Measurements from ENCODE around the gene PRSS33. TPM values are rescaled to one million over a fixed set of nuclear protein-coding genes. Genes with fewer than 3 reads are reported as not detected.
A peak's percentile ranks its signal among the peaks of the same experiment; 100 is the strongest.

PRSS33 gene
- total and polyA plus RNA-seq, 9 of the 15 experiments (the other 6 are each of a cell fraction or from before 2014, with no cell fraction given), result not detected

DNA sequence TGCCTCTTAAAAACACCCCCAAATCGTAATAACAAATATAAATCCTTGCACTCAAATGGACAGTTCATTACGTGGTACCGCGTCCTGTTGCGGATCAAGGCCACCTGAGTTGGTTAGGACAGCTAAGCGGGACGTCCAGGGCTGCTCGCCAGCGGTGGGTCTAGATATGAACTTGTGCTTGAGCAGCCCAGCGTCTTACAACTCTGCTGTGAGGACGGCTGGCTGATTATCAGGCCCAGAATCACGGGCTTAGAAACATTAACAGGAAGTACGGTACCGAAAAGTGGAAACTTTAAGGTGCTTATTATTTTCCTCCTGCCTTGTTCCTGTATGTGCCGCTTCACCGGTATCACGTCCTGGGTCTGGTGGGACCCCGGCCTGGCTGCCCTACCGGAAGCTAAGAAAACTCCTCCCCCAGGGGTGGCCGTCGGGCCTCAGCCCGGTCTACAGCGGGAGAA is 35.8 kb downstream of the PRSS33 start (continued):
- TF ChIP-seq ZBTB7A (IDR thresholded peaks at IDR 0.05; ENCODE audit: borderline replicate concordance, control insufficient read depth, low read depth, low read length) (peak; percentile 77; the same call in 1 of the 2 replicates), NR2C2 (CRISPR knock-in tag; IDR thresholded peaks at IDR 0.05) (no peak), NR2C2 (tag; IDR thresholded peaks at IDR 0.05) (no peak), TOE1 (IDR thresholded peaks at IDR 0.05; ENCODE audit: borderline replicate concordance) (0 out of 2 replicates have a peak, but pooled peaks have one; percentile 6), TOE1 (CRISPR knock-in tag; IDR thresholded peaks at IDR 0.05; ENCODE audit: borderline replicate concordance, low read depth) (no peak), MAFF (IDR thresholded peaks at IDR 0.05; ENCODE audit: low read length) (no peak), PHB2 (IDR thresholded peaks at IDR 0.05; ENCODE audit: low read depth) (no peak), MECOM (CRISPR knock-in tag; IDR thresholded peaks at IDR 0.05) (no peak), SIX5 (IDR thresholded peaks at IDR 0.05; ENCODE audit: borderline replicate concordance in 1 of 2, insufficient read depth in 1 of 2, low read depth in 1 of 2, low read length in 2 of 2) (no peak), SMAD1 (IDR thresholded peaks at IDR 0.05; ENCODE audit: low read depth, low read length, partially characterized antibody) (no peak), ZNF134 (CRISPR knock-in tag; conservative IDR thresholded peaks at IDR 0.05) (0 out of 2 replicates have a peak, but pooled peaks have one; percentile 9), ZC3H4 (CRISPR knock-in tag; IDR thresholded peaks at IDR 0.05; ENCODE audit: borderline replicate concordance) (0 out of 2 replicates have a peak, but pooled peaks have one; percentile 77), NUFIP1 (IDR thresholded peaks at IDR 0.05; ENCODE audit: partially characterized antibody) (peak; percentile 47)
- TF ChIP-seq, protein P1, sequence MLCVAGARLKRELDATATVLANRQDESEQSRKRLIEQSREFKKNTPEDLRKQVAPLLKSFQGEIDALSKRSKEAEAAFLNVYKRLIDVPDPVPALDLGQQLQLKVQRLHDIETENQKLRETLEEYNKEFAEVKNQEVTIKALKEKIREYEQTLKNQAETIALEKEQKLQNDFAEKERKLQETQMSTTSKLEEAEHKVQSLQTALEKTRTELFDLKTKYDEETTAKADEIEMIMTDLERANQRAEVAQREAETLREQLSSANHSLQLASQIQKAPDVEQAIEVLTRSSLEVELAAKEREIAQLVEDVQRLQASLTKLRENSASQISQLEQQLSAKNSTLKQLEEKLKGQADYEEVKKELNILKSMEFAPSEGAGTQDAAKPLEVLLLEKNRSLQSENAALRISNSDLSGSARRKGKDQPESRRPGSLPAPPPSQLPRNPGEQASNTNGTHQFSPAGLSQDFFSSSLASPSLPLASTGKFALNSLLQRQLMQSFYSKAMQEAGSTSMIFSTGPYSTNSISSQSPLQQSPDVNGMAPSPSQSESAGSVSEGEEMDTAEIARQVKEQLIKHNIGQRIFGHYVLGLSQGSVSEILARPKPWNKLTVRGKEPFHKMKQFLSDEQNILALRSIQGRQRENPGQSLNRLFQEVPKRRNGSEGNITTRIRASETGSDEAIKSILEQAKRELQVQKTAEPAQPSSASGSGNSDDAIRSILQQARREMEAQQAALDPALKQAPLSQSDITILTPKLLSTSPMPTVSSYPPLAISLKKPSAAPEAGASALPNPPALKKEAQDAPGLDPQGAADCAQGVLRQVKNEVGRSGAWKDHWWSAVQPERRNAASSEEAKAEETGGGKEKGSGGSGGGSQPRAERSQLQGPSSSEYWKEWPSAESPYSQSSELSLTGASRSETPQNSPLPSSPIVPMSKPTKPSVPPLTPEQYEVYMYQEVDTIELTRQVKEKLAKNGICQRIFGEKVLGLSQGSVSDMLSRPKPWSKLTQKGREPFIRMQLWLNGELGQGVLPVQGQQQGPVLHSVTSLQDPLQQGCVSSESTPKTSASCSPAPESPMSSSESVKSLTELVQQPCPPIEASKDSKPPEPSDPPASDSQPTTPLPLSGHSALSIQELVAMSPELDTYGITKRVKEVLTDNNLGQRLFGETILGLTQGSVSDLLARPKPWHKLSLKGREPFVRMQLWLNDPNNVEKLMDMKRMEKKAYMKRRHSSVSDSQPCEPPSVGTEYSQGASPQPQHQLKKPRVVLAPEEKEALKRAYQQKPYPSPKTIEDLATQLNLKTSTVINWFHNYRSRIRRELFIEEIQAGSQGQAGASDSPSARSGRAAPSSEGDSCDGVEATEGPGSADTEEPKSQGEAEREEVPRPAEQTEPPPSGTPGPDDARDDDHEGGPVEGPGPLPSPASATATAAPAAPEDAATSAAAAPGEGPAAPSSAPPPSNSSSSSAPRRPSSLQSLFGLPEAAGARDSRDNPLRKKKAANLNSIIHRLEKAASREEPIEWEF (CRISPR knock-in tag; IDR thresholded peaks at IDR 0.05), result 0 out of 2 replicates have a peak, but pooled peaks have one; percentile 25
- TF ChIP-seq, protein P2, sequence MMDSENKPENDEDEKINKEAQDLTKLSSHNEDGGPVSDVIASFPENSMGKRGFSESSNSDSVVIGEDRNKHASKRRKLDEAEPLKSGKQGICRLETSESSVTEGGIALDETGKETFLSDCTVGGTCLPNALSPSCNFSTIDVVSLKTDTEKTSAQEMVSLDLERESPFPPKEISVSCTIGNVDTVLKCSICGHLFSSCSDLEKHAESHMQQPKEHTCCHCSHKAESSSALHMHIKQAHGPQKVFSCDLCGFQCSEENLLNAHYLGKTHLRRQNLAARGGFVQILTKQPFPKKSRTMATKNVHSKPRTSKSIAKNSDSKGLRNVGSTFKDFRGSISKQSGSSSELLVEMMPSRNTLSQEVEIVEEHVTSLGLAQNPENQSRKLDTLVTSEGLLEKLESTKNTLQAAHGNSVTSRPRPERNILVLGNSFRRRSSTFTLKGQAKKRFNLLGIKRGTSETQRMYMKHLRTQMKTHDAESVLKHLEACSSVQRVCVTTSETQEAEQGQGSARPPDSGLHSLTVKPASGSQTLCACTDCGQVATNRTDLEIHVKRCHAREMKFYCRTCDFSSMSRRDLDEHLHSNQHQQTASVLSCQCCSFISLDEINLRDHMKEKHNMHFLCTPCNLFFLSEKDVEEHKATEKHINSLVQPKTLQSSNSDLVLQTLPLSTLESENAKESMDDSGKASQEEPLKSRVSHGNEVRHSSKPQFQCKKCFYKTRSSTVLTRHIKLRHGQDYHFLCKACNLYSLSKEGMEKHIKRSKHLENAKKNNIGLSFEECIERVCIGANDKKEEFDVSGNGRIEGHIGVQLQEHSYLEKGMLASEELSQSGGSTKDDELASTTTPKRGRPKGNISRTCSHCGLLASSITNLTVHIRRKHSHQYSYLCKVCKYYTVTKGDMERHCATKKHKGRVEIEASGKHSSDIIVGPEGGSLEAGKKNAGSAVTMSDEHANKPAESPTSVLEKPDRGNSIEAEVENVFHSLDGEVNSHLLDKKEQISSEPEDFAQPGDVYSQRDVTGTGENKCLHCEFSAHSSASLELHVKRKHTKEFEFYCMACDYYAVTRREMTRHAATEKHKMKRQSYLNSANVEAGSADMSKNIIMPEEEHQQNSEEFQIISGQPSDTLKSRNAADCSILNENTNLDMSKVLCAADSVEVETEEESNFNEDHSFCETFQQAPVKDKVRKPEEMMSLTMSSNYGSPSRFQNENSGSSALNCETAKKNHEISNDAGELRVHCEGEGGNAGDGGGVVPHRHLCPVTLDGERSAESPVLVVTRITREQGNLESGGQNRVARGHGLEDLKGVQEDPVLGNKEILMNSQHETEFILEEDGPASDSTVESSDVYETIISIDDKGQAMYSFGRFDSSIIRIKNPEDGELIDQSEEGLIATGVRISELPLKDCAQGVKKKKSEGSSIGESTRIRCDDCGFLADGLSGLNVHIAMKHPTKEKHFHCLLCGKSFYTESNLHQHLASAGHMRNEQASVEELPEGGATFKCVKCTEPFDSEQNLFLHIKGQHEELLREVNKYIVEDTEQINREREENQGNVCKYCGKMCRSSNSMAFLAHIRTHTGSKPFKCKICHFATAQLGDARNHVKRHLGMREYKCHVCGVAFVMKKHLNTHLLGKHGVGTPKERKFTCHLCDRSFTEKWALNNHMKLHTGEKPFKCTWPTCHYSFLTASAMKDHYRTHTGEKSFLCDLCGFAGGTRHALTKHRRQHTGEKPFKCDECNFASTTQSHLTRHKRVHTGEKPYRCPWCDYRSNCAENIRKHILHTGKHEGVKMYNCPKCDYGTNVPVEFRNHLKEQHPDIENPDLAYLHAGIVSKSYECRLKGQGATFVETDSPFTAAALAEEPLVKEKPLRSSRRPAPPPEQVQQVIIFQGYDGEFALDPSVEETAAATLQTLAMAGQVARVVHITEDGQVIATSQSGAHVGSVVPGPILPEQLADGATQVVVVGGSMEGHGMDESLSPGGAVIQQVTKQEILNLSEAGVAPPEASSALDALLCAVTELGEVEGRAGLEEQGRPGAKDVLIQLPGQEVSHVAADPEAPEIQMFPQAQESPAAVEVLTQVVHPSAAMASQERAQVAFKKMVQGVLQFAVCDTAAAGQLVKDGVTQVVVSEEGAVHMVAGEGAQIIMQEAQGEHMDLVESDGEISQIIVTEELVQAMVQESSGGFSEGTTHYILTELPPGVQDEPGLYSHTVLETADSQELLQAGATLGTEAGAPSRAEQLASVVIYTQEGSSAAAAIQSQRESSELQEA (IDR thresholded peaks at IDR 0.05; ENCODE audit: low read depth), result no peak

All from K562 (cell line).